Fibroblast of skin of back (primary cell): ENCODE measurements around the gene KAT2A.

ENCODE experiments used
- DNase-seq: peaks from one replicate; pipeline ENCODE4 v3.0.0-alpha.2; 2013

KAT2A gene

DNA sequence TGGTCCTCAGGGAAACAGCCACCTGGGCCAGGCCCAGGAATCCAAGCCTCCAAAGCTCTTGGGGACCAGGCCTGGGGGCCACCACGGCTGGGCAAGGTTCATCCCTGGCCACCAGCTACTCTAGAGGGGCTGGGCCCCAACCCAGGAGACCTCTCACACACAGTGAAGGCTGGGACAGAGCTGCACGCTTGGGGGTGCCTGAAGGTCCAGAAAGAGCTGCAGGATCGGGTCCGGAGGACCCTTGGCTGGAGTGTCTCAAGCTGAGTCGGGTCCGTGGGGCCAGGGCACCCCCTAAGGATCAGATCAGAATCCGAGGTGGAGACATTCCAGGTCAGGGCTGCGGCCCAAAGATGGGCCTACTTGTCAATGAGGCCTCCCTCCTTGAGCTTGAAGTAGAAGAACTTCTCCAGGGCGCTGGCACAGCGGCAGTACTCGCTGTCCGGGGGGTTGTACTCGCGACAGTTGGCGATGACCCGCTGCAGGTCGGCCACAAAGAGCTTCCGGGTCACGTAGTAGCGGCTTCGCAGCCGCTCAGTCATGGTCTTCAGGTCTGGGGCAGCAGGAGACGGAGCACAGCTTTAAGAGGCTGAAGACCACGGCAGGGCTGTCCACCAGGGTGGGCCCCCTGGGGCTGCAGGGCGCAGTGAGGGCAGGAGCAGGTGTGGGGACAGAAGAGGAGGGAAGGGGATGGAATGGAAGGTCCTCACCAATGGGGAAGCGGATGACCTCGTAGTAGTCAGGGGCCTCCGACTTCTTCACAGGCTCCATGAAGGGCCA is 7.7 kb downstream of the KAT2A start:
- DNase-seq, result no peak

DNA sequence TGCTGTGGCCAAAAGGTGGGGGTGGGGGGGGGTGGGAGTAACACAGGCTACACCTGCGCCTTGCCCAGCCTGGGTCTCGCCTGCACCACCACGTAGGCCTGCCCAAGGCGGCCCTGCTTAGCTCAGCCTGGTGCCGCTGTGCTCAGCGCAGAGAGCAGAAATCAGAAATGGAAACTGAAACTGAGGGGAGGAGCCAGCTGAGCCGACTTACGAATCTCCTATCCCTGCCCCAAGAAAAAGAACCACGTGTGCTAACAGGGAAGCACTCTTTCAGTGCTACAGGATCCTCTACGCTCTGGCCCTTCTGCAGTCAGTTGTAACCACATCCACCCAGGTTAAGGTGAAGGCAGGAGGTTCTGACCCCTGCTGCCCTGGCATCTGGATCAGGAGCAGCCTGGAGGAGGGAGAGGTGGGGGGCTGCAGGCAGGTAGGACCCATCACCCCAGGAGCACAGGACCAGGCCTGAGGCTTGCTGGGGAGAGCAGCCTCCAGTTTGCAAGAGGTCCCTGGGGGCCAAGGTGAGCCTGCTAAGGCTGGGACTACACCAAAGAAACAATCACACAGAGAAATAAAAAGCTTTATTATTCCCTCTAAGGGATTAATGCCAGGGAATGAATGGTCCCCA is 8.5 kb downstream of the KAT2A start, which contains the start of gene DHX58:
Gene DHX58, minus strand, starts transcription at position 163 of the 625 bp plus-strand sequence. CDS start 822 bp downstream, outside the sequence.
- DNase-seq, result peak; percentile 84

DNA sequence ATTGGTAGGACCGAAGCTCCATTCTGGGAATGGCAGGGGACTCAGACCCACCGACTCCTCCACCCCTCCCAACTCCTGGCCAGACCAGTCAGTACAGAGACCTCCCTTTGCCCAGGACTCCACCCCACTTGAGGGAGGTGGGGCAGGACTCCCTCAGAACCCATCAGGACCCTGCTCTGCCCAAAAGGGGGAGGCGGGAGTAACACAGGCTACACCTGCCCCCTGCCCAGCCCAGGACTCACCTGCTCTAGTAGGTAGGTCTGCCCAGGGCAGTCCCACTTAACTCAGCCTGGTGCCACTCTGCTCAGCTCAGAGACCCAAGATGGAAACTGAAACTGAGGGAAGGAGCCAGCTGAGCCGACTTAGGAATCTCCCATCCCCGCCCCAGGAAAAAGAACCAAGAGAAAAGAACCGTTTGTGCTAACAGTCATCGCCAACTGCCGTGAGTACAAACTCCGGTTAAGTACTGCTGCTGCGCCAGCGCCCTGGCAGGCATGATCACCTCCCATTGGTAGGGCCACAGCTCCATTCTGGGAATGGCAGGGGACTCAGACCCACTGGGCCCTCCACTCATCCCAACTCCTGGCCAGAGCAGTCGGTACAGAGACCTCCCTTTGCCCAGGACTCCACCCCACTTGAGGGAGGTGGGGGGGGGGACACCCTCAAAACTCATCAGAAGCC is 9.2 kb downstream of the KAT2A start:
- peak; percentile 41 for DNase-seq

DNA sequence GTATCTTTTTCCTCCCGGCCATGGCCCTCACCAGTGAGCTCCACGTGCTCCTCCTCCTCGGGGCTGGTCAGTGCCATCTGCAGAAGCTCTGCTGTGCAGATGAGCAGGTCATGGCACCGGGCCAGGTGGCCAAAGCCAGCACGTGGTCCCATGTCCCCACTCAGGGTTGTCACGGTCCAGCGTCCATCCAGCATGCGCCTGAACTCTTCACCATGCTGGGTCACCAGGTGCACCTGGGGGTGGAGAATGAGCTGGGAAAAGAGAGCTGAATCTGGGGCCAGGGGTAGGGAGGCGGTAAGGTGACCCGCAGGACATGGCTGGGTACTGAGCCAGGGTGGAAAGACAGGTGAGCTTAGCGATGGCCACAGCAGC is 9.9 kb downstream of the KAT2A start:
- no peak for DNase-seq

DNA sequence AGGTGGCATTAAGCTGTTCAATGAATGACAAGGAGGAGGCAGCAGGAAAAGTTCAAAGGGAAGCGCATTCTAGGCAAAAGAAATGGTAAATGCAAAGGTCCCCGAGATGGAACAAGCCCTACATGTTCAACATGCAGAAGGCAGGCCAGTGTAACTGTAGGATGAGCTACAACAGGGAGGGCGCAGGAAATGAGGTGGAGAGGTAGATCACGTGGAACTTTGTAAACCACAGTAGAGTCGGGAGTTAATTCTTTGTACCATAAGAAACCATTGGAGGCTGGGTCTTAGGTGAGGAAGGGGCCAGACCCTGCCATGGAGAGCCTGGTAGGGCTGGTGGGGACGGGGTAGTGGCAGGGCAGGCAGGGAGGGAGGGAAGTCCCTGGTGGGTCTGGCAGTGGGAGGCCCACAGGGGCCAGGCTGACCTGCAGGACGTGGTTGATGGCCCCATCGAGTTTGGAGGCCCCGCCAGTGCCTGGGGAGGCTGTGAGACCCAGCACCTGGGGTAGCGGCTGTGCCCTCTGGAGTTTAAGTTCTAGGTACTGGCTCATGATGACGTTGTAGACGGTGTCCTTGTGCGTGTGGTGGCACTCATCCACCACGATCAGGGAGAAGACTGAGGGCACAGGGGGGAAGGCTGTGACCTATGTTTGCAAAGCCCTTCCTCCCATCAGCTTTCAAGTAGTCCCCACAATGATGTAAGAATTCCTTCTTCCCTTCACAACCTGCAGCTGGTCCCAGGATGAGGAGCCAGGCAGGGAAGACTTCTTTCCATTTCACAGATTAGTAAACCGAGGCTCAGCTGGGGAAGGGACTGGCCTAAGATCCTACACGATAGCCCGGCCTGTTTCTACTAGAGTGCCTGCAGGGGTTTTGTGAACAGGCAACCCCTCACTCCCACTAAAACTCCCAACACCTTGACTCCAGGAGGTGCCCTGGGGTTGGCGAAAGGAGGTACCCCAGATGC is 10.6 kb downstream of the KAT2A start:
- no peak for DNase-seq

DNA sequence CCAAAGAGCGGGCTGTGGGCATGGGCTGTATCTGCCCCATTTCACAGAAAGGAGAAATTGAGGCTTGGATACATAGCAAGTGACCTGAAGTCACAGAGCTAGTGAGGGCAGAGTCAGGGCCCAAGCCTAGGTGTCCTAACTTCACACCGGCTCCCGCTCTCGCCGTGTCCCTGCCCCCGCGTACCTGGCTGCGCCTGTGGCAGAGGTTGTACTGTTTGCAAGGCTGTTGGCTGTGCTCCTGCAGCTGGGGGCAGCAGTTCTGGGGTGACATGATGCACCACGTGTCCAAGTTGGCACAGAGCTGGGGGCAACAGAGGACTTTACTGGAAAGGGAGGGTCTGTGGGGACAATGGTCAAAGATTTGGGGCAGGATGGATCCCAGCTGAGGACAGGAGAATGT is 12.1 kb downstream of the KAT2A start:
- DNase-seq, result no peak

DNA sequence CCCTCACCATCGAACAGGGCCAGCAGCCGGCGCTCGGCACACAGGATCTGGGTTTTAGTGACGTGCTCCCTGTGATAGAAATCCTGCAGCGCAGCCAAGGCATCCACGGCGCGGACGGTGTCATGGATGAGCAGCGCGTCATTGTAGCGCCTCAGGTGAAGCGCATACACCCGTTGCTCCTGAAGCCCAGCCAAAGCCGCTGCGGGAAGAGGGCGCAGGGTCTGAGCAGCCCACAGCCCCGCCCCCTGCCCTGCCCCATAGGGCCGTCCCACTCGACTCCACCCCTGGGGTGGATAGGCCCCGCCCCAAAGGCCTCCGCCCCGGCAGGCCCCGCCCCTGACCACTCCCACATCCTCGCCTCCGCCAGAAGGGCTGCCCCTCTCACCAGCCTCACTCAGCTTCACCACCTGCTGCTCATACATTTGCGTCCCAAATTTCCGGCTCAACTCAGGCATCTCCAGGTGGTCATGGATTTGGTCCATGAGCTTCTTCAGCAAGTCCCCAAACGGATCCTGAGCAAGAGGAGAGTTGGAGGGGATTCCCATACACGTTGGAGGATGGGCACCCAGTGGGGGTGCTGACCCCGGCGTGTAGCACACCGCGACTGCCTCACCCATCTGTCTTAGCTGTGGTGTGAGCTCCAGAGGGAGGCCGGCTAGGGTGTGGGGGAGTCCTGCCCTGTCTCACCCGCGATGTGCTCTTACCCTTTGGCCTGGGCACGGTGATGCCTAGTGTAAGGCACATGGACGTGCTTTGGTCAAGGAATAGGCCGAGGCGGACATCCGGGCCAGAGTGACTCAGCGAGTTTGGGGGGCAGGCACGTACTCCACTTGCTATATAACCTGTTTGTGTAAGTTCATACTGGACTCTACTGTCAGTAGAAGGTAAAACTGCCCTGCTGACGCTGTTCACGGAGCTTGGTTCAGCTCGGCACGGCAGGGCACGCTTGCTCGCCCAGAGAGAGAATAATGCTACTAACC is 13.3 kb downstream of the KAT2A start:
- DNase-seq, result peak; percentile 56

DNA sequence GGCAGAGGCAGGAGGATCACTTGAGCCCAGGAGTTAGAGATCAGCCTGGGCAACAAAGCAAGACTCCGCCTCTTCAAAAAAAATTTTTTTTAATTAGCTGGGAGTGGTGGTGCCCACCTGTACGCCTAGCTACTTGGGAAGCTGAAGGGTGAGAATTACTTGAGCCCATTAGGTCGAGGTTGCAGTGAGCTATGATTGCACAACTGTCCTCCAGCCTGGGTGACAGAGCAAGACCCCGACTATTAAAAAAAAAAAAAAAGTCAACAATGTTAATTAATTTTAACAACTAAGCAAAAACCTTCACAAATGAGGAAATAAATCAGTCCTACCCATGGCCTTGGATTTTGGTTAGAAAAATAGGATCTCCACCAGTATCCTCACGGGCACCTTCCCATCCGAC is 14.0 kb downstream of the KAT2A start:
- DNase-seq, result no peak

DNA sequence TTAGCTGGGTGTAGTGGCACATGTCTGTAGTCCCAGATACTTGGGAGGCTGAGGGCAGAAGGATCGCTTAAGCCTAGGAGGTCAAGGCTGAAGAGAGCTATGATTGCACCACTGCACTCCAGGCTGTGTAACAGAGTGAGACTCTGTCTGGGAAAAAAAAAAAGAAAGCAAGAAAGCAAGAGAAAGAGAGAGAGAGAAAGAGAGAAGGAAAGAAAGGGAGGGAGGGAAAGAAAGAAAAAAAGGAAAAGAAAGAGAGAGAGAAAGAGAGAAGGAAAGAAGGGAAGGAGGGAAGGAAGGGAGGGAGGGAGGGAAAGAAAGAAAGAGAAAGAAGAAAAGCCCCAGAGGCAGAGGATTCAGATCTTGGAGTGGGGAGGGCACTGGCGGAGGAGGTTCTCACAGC is 15.2 kb downstream of the KAT2A start:
- DNase-seq, result no peak

DNA sequence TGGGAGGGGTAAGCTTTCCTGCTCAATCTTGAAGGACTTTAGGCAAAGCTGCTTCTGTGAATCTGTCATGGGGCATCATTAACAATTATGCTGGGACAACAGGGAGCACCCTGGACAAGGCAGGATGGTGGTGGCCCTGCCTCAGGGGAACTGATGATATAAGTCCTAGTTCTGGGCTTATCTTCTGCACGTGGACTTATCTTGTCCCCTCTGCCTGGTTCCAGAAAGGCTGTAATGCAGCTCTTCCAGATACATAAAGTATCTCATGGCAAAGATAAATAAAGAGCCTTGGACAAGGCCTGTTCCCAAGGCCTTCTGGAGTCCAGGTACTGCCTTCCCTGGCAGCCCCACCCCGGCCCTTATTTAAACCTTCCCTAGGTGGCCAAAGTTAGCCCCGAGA is 16.9 kb downstream of the KAT2A start:
- DNase-seq, result no peak

DNA sequence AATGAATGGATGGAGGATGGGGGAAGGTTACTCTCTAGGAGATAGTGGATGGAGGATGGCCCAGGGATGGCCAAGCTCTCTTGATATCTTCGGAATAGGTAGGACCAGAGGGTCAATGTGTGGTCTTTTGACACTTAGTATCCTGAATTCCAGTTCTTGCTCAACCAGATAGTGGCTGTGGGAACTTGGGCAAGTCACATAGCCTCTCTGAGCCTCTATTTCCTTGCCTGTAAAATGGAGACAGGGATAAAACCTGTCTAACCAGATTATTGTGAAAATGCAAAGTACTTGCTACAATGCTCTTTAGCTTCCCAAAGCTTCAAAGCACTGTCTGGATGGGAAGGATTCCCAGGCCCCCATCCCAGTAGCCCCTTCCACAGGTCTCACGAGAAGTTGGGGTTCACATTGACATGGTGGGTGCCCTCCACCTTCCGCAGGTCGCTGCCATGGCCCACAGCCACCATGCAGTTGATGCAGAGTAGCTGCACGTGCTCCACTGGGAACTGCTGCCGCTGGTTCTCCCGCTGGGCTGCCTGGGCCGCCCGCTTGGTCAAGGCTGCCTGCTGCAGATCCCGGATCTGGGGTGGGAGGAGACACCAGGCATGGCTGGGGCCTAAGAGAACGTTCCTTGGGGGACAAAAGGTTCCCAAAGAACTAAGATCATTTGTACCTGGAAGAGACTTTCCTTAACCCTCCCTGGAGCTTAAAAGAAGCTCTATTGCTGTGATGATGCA is 17.8 kb downstream of the KAT2A start:
- no peak for DNase-seq

DNA sequence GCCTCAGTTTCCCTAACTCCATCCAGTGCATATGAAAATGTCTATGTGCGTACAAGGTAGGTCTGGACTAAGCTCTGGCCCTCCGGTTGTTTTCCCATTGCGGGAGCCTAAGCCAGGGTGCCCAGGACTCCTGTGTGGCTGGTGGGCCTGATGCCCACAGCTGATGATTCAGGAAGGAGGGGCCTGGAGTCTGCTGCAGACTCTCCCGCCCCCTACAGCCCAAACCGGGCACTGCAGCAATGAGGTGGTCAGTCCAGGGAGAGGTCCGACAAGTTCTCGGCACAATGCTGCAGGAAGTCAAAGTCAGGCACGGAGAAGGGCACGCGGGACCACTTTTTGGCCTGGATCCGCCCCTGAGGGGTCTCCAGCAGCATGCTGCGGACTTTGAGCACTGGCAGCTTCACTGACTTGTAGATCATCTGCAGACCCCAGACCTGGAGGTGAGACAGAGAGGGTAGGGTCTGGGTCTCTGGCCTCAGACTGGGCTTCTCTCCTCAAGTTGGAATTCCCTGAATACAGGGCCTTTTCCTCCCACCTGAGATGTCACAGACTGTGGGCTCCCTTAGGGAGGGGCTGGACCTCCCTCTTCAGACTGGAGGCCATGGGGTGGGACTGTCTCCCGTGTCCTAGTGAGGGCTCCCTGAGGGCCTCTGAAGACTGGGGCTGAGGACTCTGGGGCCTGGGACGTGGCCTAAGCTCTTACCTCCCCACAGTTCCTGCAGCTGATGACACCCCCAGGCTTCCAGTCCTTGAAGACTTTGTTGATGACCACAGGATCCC is 19.5 kb downstream of the KAT2A start:
- DNase-seq, result peak; percentile 62

DNA sequence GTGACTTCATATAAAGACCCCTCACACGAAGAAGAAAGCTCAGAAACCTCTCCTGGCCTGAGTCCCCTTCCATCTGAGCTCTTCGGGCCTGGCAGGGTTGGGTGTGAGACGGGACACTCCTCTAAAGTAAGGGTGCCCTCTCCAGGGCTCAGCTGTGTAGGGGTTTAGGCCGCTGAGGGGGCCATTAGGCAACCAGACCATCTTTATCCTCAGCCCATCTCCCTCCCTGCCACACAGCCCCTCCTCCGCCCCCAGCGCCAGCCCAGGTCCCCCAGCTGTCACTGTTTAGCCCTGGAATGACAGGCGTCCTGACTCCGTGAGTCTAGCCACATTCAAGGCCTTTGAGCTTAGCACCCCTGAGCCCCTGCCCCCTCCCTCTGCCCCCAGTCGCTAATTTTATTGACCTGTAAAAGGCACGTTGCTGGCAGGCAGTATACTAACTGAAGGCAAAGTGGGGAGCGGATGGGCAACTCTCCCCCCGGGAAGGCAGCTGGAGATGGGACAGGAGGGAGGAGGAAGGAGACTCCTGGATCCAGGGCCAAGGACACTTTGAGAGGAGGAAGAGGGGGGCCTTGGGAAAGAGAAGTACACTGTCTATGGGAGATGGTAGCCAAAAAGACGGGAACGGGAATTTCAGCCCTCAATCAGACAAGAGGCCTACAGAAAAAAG is 22.3 kb downstream of the KAT2A start:
- no peak for DNase-seq

DNA sequence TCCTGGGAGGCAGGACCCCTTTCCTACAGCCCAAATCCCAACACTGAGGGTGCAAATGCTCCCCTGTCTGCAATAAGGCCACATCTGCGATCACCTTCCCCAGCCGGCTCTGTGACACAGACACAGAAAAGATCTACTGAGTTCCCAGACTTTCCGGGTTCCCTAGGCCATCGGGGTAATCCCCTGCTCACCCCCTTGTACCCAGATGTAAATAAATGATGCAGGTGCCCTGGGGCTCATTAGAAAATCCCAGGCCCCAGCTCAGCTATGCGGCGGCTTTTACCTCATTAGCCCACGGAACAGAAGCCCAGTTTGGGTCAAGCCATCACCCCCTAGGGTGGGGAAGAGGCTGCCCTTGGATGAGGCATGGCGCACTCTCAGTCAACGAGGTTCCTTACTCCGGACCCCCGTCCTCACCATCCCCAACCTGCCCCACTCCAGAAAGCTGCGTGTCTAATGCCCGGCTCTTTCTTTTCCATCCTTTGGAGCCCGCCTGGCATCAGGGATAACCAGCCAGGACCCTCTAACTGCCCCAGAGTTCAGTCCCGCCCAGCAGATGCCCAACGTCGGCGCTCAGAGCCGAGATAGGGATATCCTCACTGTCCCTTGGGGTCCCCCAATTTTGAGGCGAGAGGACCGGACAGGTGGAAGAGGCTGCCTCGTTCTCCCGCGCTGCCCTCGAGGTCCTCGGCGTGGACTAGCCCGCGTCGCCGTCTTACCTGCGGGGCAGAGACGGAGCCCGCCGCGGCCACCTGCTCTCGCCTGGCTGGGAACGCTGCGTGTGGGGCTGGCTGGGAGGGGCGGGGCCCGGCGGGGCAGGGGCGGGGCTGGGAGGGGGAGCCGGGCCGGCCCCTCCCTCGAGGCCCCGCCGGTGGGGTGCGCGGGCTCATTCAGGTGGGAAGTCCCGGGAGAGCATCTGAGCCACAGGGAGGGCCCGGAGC is 23.2 kb downstream of the KAT2A start, which contains the start of gene ZNF385C:
Gene ZNF385C, minus strand, starts transcription at position 783 of the 941 bp plus-strand sequence. CDS start 35,417 bp downstream, outside the sequence.
- no peak for DNase-seq

DNA sequence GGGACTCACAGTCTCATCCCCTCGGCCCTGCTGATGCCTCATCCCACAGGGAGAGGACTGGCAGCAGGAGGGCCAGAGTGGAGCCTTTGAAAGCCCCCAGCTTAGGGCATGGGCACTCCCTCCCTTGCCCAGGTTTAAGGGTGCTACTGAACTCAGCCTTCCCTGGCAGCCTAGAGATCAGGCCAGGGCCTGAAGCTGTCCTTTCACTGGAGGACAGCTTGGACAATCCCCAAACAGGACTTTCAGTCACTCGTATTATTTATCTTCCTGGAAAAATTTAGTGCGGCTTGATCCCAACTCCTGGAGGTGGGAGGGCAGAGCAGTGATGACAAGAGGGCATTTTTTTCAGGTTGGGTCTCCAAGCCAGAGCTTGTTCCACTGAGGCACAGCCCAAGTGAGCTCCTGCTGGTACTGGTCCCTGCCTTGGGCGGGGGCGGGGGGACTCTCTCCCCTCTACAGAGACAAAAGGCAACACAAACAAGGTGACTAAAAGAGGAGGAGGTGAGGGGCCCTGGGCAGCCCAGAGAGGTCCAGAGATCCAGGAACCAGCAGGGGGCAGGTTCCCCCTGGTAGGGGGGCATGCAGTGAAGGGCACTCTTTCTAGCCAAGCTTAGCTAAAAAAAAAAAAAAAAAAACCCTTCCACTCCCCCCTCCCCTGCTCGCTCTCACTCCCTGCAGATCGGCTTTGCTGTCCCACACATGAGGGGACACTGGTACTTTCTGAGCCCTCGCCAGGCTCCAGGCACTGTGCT is 24.6 kb downstream of the KAT2A start:
- DNase-seq, result no peak

DNA sequence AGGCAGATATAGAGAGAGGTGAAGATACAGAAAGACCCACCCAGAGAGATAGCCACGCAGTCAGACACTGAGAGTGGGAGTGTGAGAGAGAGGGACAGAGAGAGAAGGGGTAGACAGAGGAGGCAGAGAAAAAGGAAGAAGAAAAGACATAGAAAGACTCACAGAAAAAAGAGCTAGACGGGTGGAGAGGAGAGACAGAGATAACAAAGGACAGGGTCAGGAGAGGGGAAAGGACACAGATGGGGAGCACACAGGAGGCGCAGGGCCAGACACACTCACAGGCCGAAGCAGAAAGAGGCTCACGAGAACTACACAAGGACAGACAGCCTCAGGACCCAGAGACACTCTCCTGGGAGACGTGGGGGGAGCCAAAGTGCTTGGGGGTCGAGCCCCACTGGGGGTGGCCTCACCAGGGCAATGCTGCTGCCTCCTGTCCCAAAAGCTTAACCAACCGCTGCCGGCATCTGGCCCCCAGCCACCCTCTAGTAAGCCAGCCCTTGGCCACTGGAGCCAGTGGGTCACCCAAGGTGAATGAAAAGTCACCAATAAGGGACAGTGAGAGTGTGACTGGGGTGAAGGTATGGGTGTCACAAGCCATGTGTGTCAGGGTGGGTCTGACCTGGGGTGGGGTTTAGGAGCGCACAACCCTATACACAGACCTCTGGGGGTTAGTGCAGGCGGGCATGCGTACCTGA is 26.6 kb downstream of the KAT2A start:
- DNase-seq, result no peak
